ENCODE results near the gene RRM2. TPM values are rescaled to one million over a fixed set of nuclear protein-coding genes. Genes with fewer than 3 reads are reported as not detected.

RRM2 gene
- polyA plus RNA-seq, 1 donor (not counting 4 experiments of a cell fraction or from before 2014, with no cell fraction given), result 25.7 TPM

DNA sequence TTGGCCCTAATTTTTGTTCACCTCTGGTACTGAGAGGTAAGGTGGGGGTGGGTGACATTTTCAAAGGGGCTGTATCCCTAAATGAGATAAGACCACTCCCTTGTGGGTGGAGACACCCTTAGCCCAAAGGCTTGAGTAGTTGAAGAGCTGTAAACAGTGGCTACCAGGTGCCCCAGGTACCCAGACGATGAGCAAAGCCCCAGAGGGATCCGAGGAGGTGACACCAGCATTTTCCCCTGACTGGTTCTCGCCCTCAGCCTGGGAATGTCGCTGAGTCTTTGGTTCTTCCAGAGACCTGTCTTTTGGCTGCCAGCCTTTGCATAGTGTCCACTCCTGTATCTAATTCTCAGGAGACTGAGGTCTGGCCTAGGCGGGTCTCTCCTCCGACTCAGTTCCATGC, 36.5 kb downstream of the RRM2 start:
- no peak for DNase-seq (ENCODE audit: low read depth, low spot score)
- Histone ChIP-seq H2AFZ (ENCODE audit: control insufficient read depth, low read length) (no peak overlapping the region), H3K9me3 (ENCODE audit: control insufficient read depth, low read depth, low read length) (no peaks in the 10 kb centered on the region), H3K79me2 (ENCODE audit: control insufficient read depth, insufficient read depth, low read length) (no peaks in the 10 kb centered on the region), H3K4me1 (ENCODE audit: control insufficient read depth, extremely low read depth, insufficient read depth, low read length) (peaks cover 13% of the 10 kb centered on the region), H3K36me3 (ENCODE audit: control insufficient read depth in 2 of 2, extremely low read depth in 1 of 2, insufficient read depth in 2 of 2, low read length in 2 of 2) (no peaks in the 10 kb centered on the region), H3K27ac (ENCODE audit: control insufficient read depth, insufficient read depth, low read length) (no peak overlapping the region), H3K4me3 (ENCODE audit: control insufficient read depth in 2 of 3, extremely low read depth in 1 of 3, insufficient read depth in 2 of 3, low read depth in 1 of 3, low read length in 3 of 3) (no peak overlapping the region), H3K9ac (ENCODE audit: control insufficient read depth, extremely low read depth, insufficient read depth, low read length) (no peak overlapping the region), H3K4me2 (ENCODE audit: control insufficient read depth, extremely low read depth, insufficient read depth, low read depth, low read length) (no peak overlapping the region), H4K20me1 (ENCODE audit: control insufficient read depth, extremely low read depth, insufficient read depth, low read length) (no peaks in the 10 kb centered on the region), H3K9me1 (ENCODE audit: control insufficient read depth, extremely low read depth, insufficient read depth, low read length) (no peaks in the 10 kb centered on the region), H3K27me3 (ENCODE audit: control insufficient read depth, extremely low read depth, insufficient read depth, low read length) (no peaks in the 10 kb centered on the region)
- no peak for FAIRE-seq
- TF ChIP-seq CTCF (optimal IDR thresholded peaks at IDR 0.05 in 1 of 3, IDR thresholded peaks at IDR 0.05 in 1 of 3, conservative IDR thresholded peaks at IDR 0.05 in 1 of 3; ENCODE audit: extremely low read depth in 1 of 3, insufficient read depth in 2 of 3, low read length in 3 of 3), result no peak
- TF ChIP-seq EZH2 (IDR thresholded peaks at IDR 0.05; ENCODE audit: low read length), result no peak
- dilution Hi-C loops (cut with MboI; ENCODE audit: extremely low pct_ligation_motif_present, low sequenced_read_pairs), result no loop called here

DNA sequence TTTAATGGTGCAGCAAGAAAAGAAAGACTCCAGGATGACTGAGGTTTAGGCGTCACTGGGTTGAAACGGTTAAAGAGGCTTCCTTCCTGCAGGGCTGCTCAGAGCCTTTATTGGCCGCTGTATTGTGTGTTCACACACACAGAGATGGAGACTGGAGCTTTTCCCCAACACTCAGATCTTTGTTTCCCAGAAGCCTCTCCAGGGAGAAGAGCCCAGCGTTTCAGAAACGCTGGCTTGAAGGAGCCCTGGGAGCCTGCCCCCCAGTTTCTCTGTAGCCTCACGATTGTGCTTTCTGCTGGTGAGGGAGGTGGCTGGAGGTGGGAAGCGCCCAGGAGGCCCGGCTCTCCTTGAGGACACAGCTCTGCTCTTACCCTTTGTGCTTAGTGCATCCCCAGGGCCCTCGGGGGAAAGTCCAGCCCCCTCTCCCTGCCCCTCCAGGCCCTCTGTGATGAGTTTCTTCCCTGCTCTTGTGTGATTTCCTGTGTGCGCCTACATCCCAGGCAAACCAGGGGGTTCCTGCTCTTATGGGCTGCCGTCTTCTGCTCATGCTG, 37.1 kb downstream of the RRM2 start:
- H3K4me1 ChIP-seq (ENCODE audit: control insufficient read depth, extremely low read depth, insufficient read depth, low read length), result peaks cover 13% of the 10 kb centered on the region
- no peaks in the 10 kb centered on the region for H4K20me1 ChIP-seq (ENCODE audit: control insufficient read depth, extremely low read depth, insufficient read depth, low read length)
- H3K36me3 ChIP-seq (ENCODE audit: control insufficient read depth in 2 of 2, extremely low read depth in 1 of 2, insufficient read depth in 2 of 2, low read length in 2 of 2), result no peaks in the 10 kb centered on the region
- H3K9ac ChIP-seq (ENCODE audit: control insufficient read depth, extremely low read depth, insufficient read depth, low read length), result no peak overlapping the region
- no peak overlapping the region for H3K4me3 ChIP-seq (ENCODE audit: control insufficient read depth in 2 of 3, extremely low read depth in 1 of 3, insufficient read depth in 2 of 3, low read depth in 1 of 3, low read length in 3 of 3)
- H3K9me3 ChIP-seq (ENCODE audit: control insufficient read depth, low read depth, low read length), result no peaks in the 10 kb centered on the region
- TF ChIP-seq EZH2 (IDR thresholded peaks at IDR 0.05; ENCODE audit: low read length) (no peak), CTCF (optimal IDR thresholded peaks at IDR 0.05 in 1 of 3, IDR thresholded peaks at IDR 0.05 in 1 of 3, conservative IDR thresholded peaks at IDR 0.05 in 1 of 3; ENCODE audit: extremely low read depth in 1 of 3, insufficient read depth in 2 of 3, low read length in 3 of 3) (no peak)
- H3K4me2 ChIP-seq (ENCODE audit: control insufficient read depth, extremely low read depth, insufficient read depth, low read depth, low read length), result no peak overlapping the region
- no peak for DNase-seq (ENCODE audit: low read depth, low spot score)
- H3K79me2 ChIP-seq (ENCODE audit: control insufficient read depth, insufficient read depth, low read length), result no peaks in the 10 kb centered on the region
- FAIRE-seq, result no peak
- no peaks in the 10 kb centered on the region for H3K9me1 ChIP-seq (ENCODE audit: control insufficient read depth, extremely low read depth, insufficient read depth, low read length)
- H3K27ac ChIP-seq (ENCODE audit: control insufficient read depth, insufficient read depth, low read length), result no peak overlapping the region
- no peaks in the 10 kb centered on the region for H3K27me3 ChIP-seq (ENCODE audit: control insufficient read depth, extremely low read depth, insufficient read depth, low read length)
- dilution Hi-C loops (cut with MboI; ENCODE audit: extremely low pct_ligation_motif_present, low sequenced_read_pairs), result no loop called here
- no peak overlapping the region for H2AFZ ChIP-seq (ENCODE audit: control insufficient read depth, low read length)
